H4 (cell line): Measurements from ENCODE around the gene COG5. TPM values are rescaled to one million over a fixed set of nuclear protein-coding genes. Genes with fewer than 3 reads are reported as not detected.
"Not testable (repeated sequence)": the region's sequence is repeated elsewhere in the genome, so short reads cannot be mapped to it uniquely, and the experiment has no call there.

Experiments
- DNase-seq: peaks from one replicate; pipeline ENCODE4 v3.0.0-alpha.2; 2015; ENCODE audit warnings: low spot score
- total RNA-seq: library from RNA; depleted of rRNA; stranded (reverse); fragments of >200 nt; shearing (Covaris generic); gene quantifications from 2 replicates; pipeline ENCODE4 v1.2.3, GENCODE V29; 2014; rRNA removed

The COG5 gene
- total RNA-seq, 1 experiment from 2014 or later = 33.0 TPM

DNA sequence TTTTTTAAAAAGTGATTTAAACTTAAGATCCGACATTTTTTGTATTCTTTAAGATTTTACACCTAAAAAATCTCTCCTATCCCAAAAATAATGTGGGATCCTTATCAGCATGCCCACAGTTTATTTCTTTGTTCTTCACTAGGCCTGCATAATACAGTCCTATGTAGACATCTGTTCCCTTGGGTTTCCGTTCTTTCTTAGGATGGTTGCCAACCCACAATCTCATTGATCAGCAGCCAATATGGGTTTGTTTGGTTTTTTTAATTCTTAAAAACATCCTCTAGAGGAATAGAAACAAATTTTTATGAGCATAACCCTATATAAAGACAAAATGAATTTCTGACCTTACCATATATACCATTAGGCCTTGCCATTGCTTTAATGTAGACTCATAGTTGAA lies 403.3 kb downstream of the COG5 start:
- DNase-seq = no peak

DNA sequence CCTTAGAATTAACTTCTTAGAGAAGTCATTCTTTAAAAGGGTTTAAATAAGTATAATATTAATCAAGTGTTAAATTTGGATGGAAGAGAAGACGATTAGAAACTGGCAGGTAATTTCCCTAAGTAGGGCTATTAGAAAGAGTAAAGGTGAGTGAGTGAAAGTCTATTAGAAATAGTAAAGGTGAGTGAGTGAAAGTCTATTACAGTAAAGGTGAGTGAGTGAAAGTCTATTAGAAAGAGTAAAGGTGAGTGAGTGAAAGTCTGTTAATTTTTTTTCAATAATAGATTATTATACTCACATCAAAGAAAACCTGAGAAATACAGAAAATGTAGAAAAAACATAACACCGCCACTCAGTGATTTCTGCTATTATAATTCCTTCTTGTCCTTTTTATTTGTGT lies 405.7 kb downstream of the COG5 start:
- no peak for DNase-seq

- DNase-seq = no peak
Measured at GRCh38 chr7:107157091-107157490, 406.6 kb downstream of the COG5 start.

GRCh38 chr7:107155726-107156125 lies 408.0 kb downstream of the COG5 start:
- not testable (repeated sequence) for DNase-seq

GRCh38 chr7:107154826-107155225 lies 408.9 kb downstream of the COG5 start:
- no peak for DNase-seq

DNA sequence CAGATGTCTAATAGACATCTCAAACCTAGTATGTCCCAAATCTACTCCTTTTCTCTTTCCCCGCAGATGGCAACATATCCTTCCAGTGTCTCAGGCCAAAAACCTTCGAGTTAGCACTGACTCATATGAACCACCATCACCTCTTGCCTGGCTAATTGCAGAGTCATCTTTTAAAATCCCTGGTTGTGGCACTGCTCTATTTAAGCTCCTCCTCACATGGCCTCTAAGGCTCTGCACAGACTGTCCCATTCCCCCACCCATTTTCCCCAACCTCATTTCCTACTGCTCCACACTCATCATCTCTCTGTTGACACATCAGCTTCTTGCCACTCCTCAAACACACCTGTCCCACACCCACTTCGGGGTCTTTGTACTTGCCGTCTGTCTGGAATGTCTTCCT lies 411.7 kb downstream of the COG5 start:
- DNase-seq = peak; percentile 18

Other genes starting within 250 kb of the COG5 start
- not detected in 2 replicates for gene GPR22, start 93.9 kb downstream of the COG5 start, total RNA-seq
- 13.3 and 14.8 TPM in 2 replicates for gene DUS4L, start 51 bp upstream of the COG5 start, total RNA-seq
- gene BCAP29, start 16.3 kb upstream of the COG5 start, total RNA-seq = 122 and 171 TPM in 2 replicates
- gene SLC26A4, start 96.9 kb upstream of the COG5 start, total RNA-seq = 0.06 and 0.19 TPM in 2 replicates
- 38.5 and 38.9 TPM in 2 replicates for gene CBLL1, start 180.2 kb upstream of the COG5 start, total RNA-seq
- not detected in 2 replicates for gene SLC26A3, start 239.3 kb upstream of the COG5 start, total RNA-seq